HCT116 (cell line): Measurements from ENCODE around the gene SNAPC4. TPM values are rescaled to one million over a fixed set of nuclear protein-coding genes. Genes with fewer than 3 reads are reported as not detected.

Experiments
- ATAC-seq: fragments of 200-7000 bp; cut with Tn5 transposase; 2 replicates; pipeline ENCODE4 v1.9.1; 2020; ENCODE audit warnings: mild to moderate bottlenecking, moderate library complexity
- BruUV-seq: library from RNA; stranded (reverse); fragments of 400-500 nt; replicated peaks from 2 replicates; lab custom pipeline; 2021; lab: Mats Ljungman, UMichigan
- CTCF ChIA-PET: fragments of 300-600 bp; sonication (Branson Sonifier 250); formaldehyde crosslinking; loops from one replicate; lab custom pipeline; 2021; ENCODE audit warnings: antibody characterized with exemption; lab: Charles Lee
- POLR2A ChIA-PET: fragments of 300-600, 350-600 bp; sonication (Branson Sonifier 250); formaldehyde crosslinking; loops from one replicate; lab custom pipeline; 2021; ENCODE audit warnings: antibody characterized with exemption; lab: Charles Lee
- RAD21 ChIA-PET, 2 experiments: fragments of 300-600 bp; sonication (Branson Sonifier 250); formaldehyde crosslinking; loops; one replicate each; lab custom pipeline; 2023; ENCODE audit warnings: low total read pairs in 2 of 2; ENCODE audit not compliant: uncharacterized antibody in 2 of 2, unreplicated experiment in 2 of 2, low non-redundant PET in 1 of 2; lab: Charles Lee
- DNase-seq: peaks from one replicate; pipeline ENCODE4 v3.0.0-alpha.2; 2010; ENCODE audit warnings: low read depth, low spot score
- H2AFZ ChIP-seq: fragments of 200-600 bp; shearing (Covaris generic), sonication (generic); 2 replicates; pipeline ENCODE4 v1.6.1; 2017; ENCODE audit warnings: low read depth, mixed run types, mixed read lengths, antibody characterized with exemption, low read length; ENCODE audit not compliant: poor library complexity, severe bottlenecking
- H3K27ac ChIP-seq: 2 replicates; pipeline ENCODE4 v1.5.1; 2012; ENCODE audit warnings: low read depth, low read length
- H3K27me3 ChIP-seq: fragments of 200-600 bp; sonication (generic); 2 replicates; pipeline ENCODE4 v1.6.1; 2016; ENCODE audit warnings: mixed run types, low read length, mixed read lengths; ENCODE audit not compliant: insufficient read depth
- H3K36me3 ChIP-seq, 2 experiments: fragments of 200-500 bp in 1 of 2; fragments of 200-600 bp in 1 of 2; sonication (Bioruptor generic) in 1 of 2; sonication (generic) in 1 of 2; 2 replicates each; pipeline versions ENCODE4 v1.5.1 to v1.6.1; 2014 to 2016; ENCODE audit warnings: low read length in 2 of 2, inconsistent platforms in 1 of 2, mixed read lengths in 1 of 2, mixed run types in 1 of 2; ENCODE audit not compliant: insufficient read depth in 2 of 2, control insufficient read depth in 1 of 2
- H3K4me1 ChIP-seq, 2 experiments: fragments of 200-600 bp in 1 of 2; sonication (generic) in 1 of 2; 2 replicates each; pipeline versions ENCODE4 v1.5.1 to v1.6.1; 2012 to 2017; ENCODE audit warnings: low read length in 2 of 2, inconsistent platforms in 1 of 2, mild to moderate bottlenecking in 1 of 2, mixed read lengths in 1 of 2, mixed run types in 1 of 2, moderate library complexity in 1 of 2; ENCODE audit not compliant: insufficient read depth in 2 of 2, control insufficient read depth in 1 of 2
- H3K4me2 ChIP-seq: fragments of 200-600 bp; sonication (generic); 2 replicates; pipeline ENCODE4 v1.6.1; 2017; ENCODE audit warnings: mixed run types, low read length, mixed read lengths
- H3K4me3 ChIP-seq, 2 experiments: fragments of 200-600 bp in 1 of 2; sonication (generic) in 1 of 2; replicated peaks in 1 of 2; 2 replicates each; pipeline ENCODE4 v1.5.1; 2011 to 2016; ENCODE audit warnings: low read length in 2 of 2, control low read depth in 1 of 2, low read depth in 1 of 2, mild to moderate bottlenecking in 1 of 2, mixed read lengths in 1 of 2, mixed run types in 1 of 2
- H3K79me2 ChIP-seq: fragments of 200-600 bp; sonication (generic); 2 replicates; pipeline ENCODE4 v1.6.1; 2017; ENCODE audit warnings: mild to moderate bottlenecking, mixed run types, low read length, moderate library complexity, mixed read lengths; ENCODE audit not compliant: insufficient read depth
- H3K9ac ChIP-seq: fragments of 200-600 bp; sonication (generic); 2 replicates; pipeline ENCODE4 v1.6.1; 2016; ENCODE audit warnings: low read length, mixed read lengths
- H3K9me2 ChIP-seq: fragments of 200-600 bp; sonication (generic), shearing (Covaris generic); 2 replicates; pipeline ENCODE4 v1.6.1; 2017; ENCODE audit warnings: mixed run types, mild to moderate bottlenecking, moderate library complexity; ENCODE audit not compliant: insufficient read depth
- H3K9me3 ChIP-seq, 2 experiments: fragments of 200-500 bp in 1 of 2; fragments of 200-600 bp in 1 of 2; sonication (Bioruptor generic) in 1 of 2; sonication (generic) in 1 of 2; 2 replicates each; pipeline ENCODE4 v1.6.1; 2014 to 2017; ENCODE audit warnings: low read length in 2 of 2, mixed read lengths in 2 of 2, inconsistent platforms in 1 of 2, low read depth in 1 of 2, mild to moderate bottlenecking in 1 of 2, mixed run types in 1 of 2, moderate library complexity in 1 of 2; ENCODE audit not compliant: control insufficient read depth in 1 of 2, insufficient read depth in 1 of 2
- H4K20me1 ChIP-seq: fragments of 200-600 bp; sonication (generic), shearing (Covaris generic); 2 replicates; pipeline ENCODE4 v1.6.1; 2017; ENCODE audit warnings: mixed run types, mild to moderate bottlenecking, moderate library complexity; ENCODE audit not compliant: insufficient read depth
- ATF3 ChIP-seq: IDR thresholded peaks from 2 replicates; pipeline ENCODE4 v1.6.1; 2012
- CBX3 ChIP-seq: IDR thresholded peaks from 2 replicates; pipeline ENCODE4 v1.6.1; 2012; ENCODE audit warnings: low read depth
- CTCF ChIP-seq, 3 experiments: fragments of 200-600 bp in 1 of 3; sonication (generic) in 1 of 3; IDR thresholded peaks in 2 of 3; conservative IDR thresholded peaks in 1 of 3; 2 replicates each; pipeline ENCODE4 v1.5.1; 2012 to 2017; ENCODE audit warnings: low read depth in 2 of 3, low read length in 2 of 3, antibody characterized with exemption in 1 of 3, borderline replicate concordance in 1 of 3, control low read depth in 1 of 3, mild to moderate bottlenecking in 1 of 3, mixed read lengths in 1 of 3, mixed run types in 1 of 3, moderate library complexity in 1 of 3; ENCODE audit not compliant: insufficient read depth in 1 of 3
- ELF1 ChIP-seq: IDR thresholded peaks from 2 replicates; pipeline ENCODE4 v1.6.1; 2012; ENCODE audit warnings: low read depth, borderline replicate concordance
- EZH2 ChIP-seq: fragments of 200-600 bp; sonication (generic); IDR thresholded peaks from 2 replicates; pipeline ENCODE4 v1.6.1; 2017; ENCODE audit warnings: antibody characterized with exemption, mixed run types
- FOSL1 ChIP-seq: IDR thresholded peaks from 2 replicates; pipeline ENCODE4 v1.6.1; 2012; ENCODE audit warnings: low read depth
- POLR2A ChIP-seq: IDR thresholded peaks from 2 replicates; pipeline ENCODE4 v1.7.0; 2011; ENCODE audit warnings: borderline replicate concordance; ENCODE audit not compliant: insufficient read depth, insufficient read length; ENCODE audit errors: extremely low read depth
- POLR2AphosphoS5 ChIP-seq: IDR thresholded peaks from 2 replicates; pipeline ENCODE4 v1.6.1; 2011; ENCODE audit warnings: mild to moderate bottlenecking, low read depth, low read length, moderate library complexity
- REST ChIP-seq: IDR thresholded peaks from 2 replicates; pipeline ENCODE4 v1.6.1; 2012; ENCODE audit warnings: low read depth
- SRF ChIP-seq: IDR thresholded peaks from 2 replicates; pipeline ENCODE4 v1.6.1; 2012; ENCODE audit warnings: low read depth
- TCF7L2 ChIP-seq: IDR thresholded peaks from 2 replicates; pipeline ENCODE4 v1.7.0; 2011; ENCODE audit warnings: borderline replicate concordance, inconsistent platforms; ENCODE audit not compliant: insufficient read depth, insufficient read length; ENCODE audit errors: extremely low read depth
- YY1 ChIP-seq: IDR thresholded peaks from 2 replicates; pipeline ENCODE4 v1.6.1; 2011; ENCODE audit warnings: low read length, low read depth, moderate library complexity, mild to moderate bottlenecking; ENCODE audit not compliant: insufficient replicate concordance; ENCODE audit errors: extremely low read depth
- ZBTB33 ChIP-seq: IDR thresholded peaks from 2 replicates; pipeline ENCODE4 v1.6.1; 2011; ENCODE audit warnings: mild to moderate bottlenecking, low read length, moderate library complexity; ENCODE audit not compliant: insufficient replicate concordance; ENCODE audit errors: extremely low read depth
- ZFX ChIP-seq: fragments of 450-650 bp; IDR thresholded peaks from 2 replicates; pipeline ENCODE4 v1.6.1; 2017
- intact Hi-C: fragments of 100-400 bp; cut with micrococcal nuclease; formaldehyde crosslinking; loops from 2 replicates; pipeline ENCODE4 v1.10.0; 2022
- total RNA-seq: library from RNA; stranded (reverse); gene quantifications from one replicate; pipeline ENCODE4 v1.2.1, GENCODE V29; 2021; ENCODE audit not compliant: unreplicated experiment

SNAPC4 gene
- total RNA-seq, 1 experiment from 2014 or later: 20.4 TPM

GRCh38 chr9:136389396-136389795, 10.6 kb downstream of the SNAPC4 start:
- ChIA-PET RAD21 (no interaction called here), CTCF (no interaction called here), POLR2A (no interaction called here)
- no peak overlapping the region for H3K27ac ChIP-seq
- no peaks in the 10 kb centered on the region for H4K20me1 ChIP-seq
- H3K79me2 ChIP-seq: peaks cover 11% of the 10 kb centered on the region; the same call in 1 of the 2 replicates
- no peaks in the 10 kb centered on the region for H3K4me1 ChIP-seq
- no peak overlapping the region for H3K9ac ChIP-seq
- no peak overlapping the region for H3K4me2 ChIP-seq
- no peaks in the 10 kb centered on the region for H3K27me3 ChIP-seq
- no peak for ATAC-seq
- no peak overlapping the region for H2AFZ ChIP-seq
- intact Hi-C loops: no loop called here
- DNase-seq: no peak
- TF ChIP-seq REST (no peak), CBX3 (no peak), POLR2A (no peak), YY1 (no peak), EZH2 (no peak), ATF3 (no peak), POLR2AphosphoS5 (no peak), SRF (no peak), ZFX (no peak), TCF7L2 (no peak), FOSL1 (no peak), ZBTB33 (no peak), CTCF (IDR thresholded peaks at IDR 0.05 in 2 of 3, conservative IDR thresholded peaks at IDR 0.05 in 1 of 3; ENCODE audit: borderline replicate concordance in 1 of 3, insufficient read depth in 1 of 3, low read depth in 2 of 3, low read length in 2 of 3) (no peak), ELF1 (no peak)
- peaks cover 40 to 44% of the 10 kb centered on the region in 2 experiments for H3K36me3 ChIP-seq
- no peaks in the 10 kb centered on the region for H3K9me2 ChIP-seq
- no peaks in the 10 kb centered on the region for H3K9me3 ChIP-seq
- H3K4me3 ChIP-seq: no peak overlapping the region
- no TSS peak for BruUV-seq
